CD4-positive, alpha-beta T cell treated with Interleukin-1 beta for 1 hour (primary cell): ENCODE results near the gene NPSR1.
"Not testable (repeated sequence)": the region's sequence is repeated elsewhere in the genome, so short reads cannot be mapped to it uniquely, and the experiment has no call there.

Experiments
- DNase-seq, 2 donors: peaks; one replicate each; pipeline ENCODE4 v3.0.0-alpha.2; 2020 to 2022

Gene NPSR1

GRCh38 chr7:34839645-34840044 lies 181.6 kb downstream of the NPSR1 start:
- no peak for DNase-seq

GRCh38 chr7:34840176-34840785 lies 182.3 kb downstream of the NPSR1 start:
- no peak for DNase-seq

DNA sequence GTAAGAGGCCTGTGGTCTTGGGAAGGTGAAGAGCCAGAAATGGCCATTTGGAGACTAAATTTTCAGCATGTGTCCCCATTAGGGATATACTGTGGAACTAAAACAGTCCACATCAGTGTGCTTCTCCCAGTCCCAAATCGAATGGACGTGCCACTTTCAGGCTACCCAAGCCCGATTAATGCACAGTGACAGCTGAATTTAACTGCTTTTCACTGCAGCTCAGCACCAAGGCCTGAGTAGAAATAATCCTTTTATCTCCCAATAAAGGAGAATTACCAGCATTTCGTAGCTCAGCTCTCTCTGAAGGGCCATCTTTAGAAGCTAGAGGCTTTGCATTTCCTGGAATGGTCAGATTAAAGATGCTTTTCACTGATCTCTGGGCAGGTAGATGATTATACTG lies 183.3 kb downstream of the NPSR1 start:
- no peak for DNase-seq

- DNase-seq: no peak
These were observed 184.8 kb downstream of the NPSR1 start for GRCh38 chr7:34842782-34843181.

- no peak for DNase-seq
These were observed 186.4 kb downstream of the NPSR1 start for GRCh38 chr7:34844406-34844805.

- no peak for DNase-seq
These were observed 187.1 kb downstream of the NPSR1 start for GRCh38 chr7:34844936-34845665.

- DNase-seq: no peak
These were observed 187.8 kb downstream of the NPSR1 start for GRCh38 chr7:34845666-34846361.

DNA sequence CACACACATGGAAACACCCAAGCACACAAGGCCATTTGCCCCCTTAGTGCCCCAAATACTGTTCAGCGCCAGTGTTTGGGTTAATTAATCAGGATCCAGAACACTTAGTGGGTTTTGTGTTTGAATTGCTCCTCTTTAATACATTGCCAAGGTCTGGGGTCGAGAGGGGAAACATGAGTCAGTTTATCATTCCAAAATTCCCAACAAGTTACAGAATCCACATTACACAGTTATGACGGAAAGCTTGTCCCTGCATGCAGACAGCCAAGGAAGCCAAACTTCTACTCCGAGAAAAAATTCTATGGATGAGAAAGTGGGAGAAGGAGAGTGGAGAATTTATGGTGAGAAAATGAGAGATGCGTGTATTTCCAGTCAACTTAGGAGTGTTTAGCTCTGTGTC lies 189.0 kb downstream of the NPSR1 start:
- DNase-seq: no peak

DNA sequence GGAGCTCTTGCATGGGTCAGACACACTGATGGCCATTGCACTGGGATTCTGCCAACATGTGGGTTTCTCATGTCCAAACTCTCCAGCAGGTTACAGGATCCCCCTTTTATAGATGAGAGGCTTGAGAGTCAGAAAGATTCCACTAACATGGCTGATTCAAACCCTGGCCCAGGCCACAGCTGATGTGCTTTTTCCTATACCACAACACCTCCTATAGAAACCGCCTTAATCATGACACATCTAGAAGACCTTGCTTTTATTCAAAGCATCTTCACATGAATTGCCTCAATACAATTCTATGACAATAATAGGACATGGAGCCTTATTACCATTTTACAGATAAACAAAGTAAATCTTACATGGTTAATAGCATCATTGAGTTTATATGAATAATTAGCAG lies 190.7 kb downstream of the NPSR1 start:
- no peak for DNase-seq

DNA sequence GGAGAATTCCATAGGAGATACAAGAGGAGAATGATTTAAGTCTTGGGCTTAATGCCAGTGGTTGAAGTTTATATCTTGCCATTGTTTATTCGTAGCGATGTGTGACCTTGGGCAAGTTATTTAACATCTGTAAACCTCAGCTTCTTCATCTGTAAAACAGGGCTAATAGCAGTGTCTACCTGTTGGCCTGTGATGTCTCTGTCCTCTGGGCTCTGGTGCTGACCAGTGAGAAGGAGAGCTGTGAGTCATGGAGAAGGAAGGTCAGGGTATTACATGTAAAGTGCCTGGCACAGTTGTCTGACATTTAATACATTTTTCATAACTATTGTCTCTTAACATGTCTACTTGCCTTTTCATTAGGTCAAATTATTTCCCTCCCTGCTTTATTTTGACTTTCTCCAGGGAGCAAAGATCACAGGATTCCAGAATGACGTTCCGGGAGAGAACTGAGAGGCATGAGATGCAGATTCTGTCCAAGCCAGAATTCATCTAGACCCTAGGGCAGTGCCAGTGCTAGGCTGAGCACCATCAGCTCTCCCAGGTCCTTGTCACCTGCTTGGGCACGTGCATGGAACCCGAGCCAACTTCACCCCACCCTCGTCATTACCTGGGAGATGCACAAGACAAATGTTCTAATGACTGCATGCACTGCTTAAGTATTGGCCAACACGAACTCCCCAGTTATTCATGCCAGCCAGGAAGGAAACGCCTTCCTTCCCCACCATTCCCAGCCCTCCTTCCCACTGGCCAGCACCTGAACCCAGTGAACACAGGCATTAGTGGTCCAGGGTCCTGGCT lies 191.3 kb downstream of the NPSR1 start:
- DNase-seq: no peak

GRCh38 chr7:34849986-34850385 lies 192.0 kb downstream of the NPSR1 start:
- no peak for DNase-seq

GRCh38 chr7:34850681-34851080 lies 192.7 kb downstream of the NPSR1 start:
- no peak for DNase-seq

DNA sequence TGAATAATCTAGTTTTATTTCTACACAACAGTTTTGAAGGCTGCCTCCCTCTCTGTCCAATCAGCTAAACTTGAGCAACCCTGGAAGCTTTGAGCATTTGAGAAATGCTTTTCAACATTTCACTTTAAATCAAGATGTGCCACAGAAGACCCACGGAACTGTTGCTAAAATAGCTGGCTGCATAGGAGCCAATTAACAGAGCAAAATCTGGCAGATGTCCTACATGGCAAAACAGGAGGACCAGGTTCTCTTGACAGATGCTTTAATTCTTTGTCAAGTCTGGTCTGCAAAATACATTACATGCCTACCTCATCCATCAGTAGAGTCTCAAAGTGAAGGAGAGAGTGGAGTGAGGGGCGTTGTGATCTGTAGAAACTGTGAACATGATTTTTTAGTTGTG lies 193.4 kb downstream of the NPSR1 start:
- DNase-seq: no peak

- not testable (repeated sequence) for DNase-seq
These were observed 200.4 kb downstream of the NPSR1 start for GRCh38 chr7:34858444-34858843.

DNA sequence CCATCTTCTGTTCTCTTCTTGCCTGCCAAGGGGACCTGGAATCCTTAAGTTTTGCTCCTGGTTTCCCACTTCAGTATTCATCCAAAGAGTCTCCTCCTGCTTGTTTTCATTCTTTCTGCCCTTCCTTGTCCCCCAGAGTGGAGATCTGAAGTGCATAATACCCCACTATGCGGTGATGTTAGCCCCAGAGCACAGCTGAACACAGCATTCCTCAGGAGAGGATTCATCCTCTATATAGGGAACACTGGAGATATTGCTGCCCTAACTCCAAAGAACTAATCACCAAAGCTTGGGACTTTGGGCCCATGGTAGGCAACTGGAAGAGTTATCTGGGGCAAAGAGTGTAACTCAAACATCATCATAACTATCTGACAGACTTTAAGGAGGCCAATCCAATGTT lies 201.3 kb downstream of the NPSR1 start:
- not testable (repeated sequence) for DNase-seq

GRCh38 chr7:34866222-34866621 lies 208.2 kb downstream of the NPSR1 start:
- DNase-seq: not testable (repeated sequence)

GRCh38 chr7:34867341-34867740 lies 209.3 kb downstream of the NPSR1 start:
- not testable (repeated sequence) for DNase-seq

- not testable (repeated sequence) for DNase-seq
These were observed 210.6 kb downstream of the NPSR1 start for GRCh38 chr7:34868602-34869001.

DNA sequence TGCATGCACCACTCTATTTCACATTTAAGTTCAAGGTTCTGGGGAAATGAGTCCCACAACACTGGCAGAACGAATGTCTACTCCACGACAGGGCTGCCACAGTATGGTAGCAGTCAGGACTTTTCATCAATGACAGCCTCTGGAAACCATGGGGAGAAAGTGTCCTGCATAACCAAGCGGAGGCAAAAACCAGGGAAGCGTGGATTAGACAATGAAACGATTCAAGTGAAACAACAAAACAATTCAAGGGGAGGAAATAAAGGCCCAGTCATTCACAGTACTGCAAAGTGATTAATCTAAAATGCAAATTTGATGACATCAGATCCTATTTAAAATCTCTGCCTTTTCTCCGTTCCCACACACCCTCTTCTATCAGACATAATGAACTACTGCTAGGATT lies 211.0 kb downstream of the NPSR1 start:
- no peak for DNase-seq

DNA sequence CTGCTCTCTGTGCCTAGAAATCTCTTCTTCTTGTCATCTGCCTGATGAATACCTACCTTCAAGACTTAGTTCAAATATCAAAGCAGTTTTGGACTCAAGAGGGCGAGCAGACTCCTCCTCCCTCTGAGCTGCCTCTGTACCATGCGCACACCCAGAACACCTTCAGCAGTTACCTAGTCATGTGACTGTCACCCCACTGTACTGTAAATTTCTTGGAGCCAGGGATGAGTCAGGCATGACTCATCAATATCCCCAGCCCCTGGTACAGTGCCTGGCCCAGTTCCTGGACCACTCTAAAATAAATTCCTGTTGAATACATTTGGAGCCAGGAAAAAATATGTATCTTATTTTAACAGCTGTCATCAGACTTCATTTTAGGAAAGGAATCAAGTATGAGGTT lies 212.0 kb downstream of the NPSR1 start:
- not testable (repeated sequence) for DNase-seq

GRCh38 chr7:34874329-34874728 lies 216.3 kb downstream of the NPSR1 start:
- not testable (repeated sequence) for DNase-seq

- no peak for DNase-seq
These were observed 217.5 kb downstream of the NPSR1 start for GRCh38 chr7:34875481-34875880.
